Ovary (tissue), 9 donors: ENCODE data around the gene CAB39. TPM values are rescaled to one million over a fixed set of nuclear protein-coding genes. Genes with fewer than 3 reads are reported as not detected.
"Not testable (repeated sequence)": the region's sequence is repeated elsewhere in the genome, so short reads cannot be mapped to it uniquely, and the experiment has no call there.

Experiments used
- DNase-seq, 5 donors: peaks; one replicate each; pipeline ENCODE4 v3.0.0-alpha.2; 2019 to 2020
- H3K27ac ChIP-seq, 2 donors: fragments of 200-600 bp; one replicate each; pipeline versions ENCODE4 v1.5.1 to v1.8.0; 2019 to 2022
- H3K27me3 ChIP-seq: fragments of 200-600 bp; one replicate; pipeline ENCODE4 v1.8.0; 2022
- H3K36me3 ChIP-seq: fragments of 200-600 bp; sonication (generic); one replicate; pipeline ENCODE4 v1.5.1; 2019
- H3K4me1 ChIP-seq: one replicate; pipeline ENCODE4 v1.8.1; 2013; ENCODE audit warnings: mild to moderate bottlenecking, moderate library complexity; ENCODE audit not compliant: insufficient read depth
- H3K4me3 ChIP-seq: fragments of 200-600 bp; sonication (generic); one replicate; pipeline ENCODE4 v1.5.1; 2017
- H3K9me3 ChIP-seq, 2 donors: fragments of 200-600 bp in 1 of 2; sonication (generic) in 1 of 2; one replicate each; pipeline versions ENCODE4 v1.5.1 to v1.8.1; 2013 to 2019; ENCODE audit warnings: mild to moderate bottlenecking in 1 of 2, moderate library complexity in 1 of 2
- EP300 ChIP-seq: sonication (generic); formaldehyde crosslinking; IDR thresholded peaks from one replicate; pipeline ENCODE4 v1.6.1; 2017; ENCODE audit warnings: antibody characterized with exemption
- POLR2A ChIP-seq: fragments of 450-650 bp; IDR thresholded peaks from one replicate; pipeline ENCODE4 v1.6.1; 2017; ENCODE audit warnings: antibody characterized with exemption, mild to moderate bottlenecking, moderate library complexity
- WGBS, 3 donors: extraction: QIAGEN DNeasy Blood & Tissue Kit in 1 of 3; methylation state at CpG; one replicate each; pipeline versions ENCODE4 v1.1.5 to v1.1.7; 2013 to 2017; 5-methylcytosine and 5-hydroxymethylcytosine counted together
- intact Hi-C, 4 donors: fragments of 100-400 bp; cut with DNase I; formaldehyde crosslinking; loops; one replicate each; pipeline versions ENCODE4 v1.11.0 to v1.15.1; 2022 to 2023
- polyA plus RNA-seq, 2 donors: library from polyadenylated mRNA; stranded (reverse); fragments of 200-250 nt in 1 of 2; fragments of 350-450 nt in 1 of 2; fragmentation: Illumina TruSeq in 1 of 2; extraction: RNeasy Lipid Tissue Mini Kit (QIAGEN cat#74804) in 1 of 2; gene quantifications; one replicate each; pipeline ENCODE4 v1.2.3, GENCODE V29; 2013 to 2014
- total RNA-seq, 7 donors: library from RNA; depleted of rRNA in 2 of 7; stranded (reverse); fragments of >200 nt in 2 of 7; fragmentation: NEBNext Ultra II Directional in 3 of 7; extraction: Animal tissue kit (Norgen Biotek cat#: 25700) in 3 of 7; gene quantifications; one replicate each; pipeline versions ENCODE4 v1.1.0 to v1.2.4, GENCODE V29; 2016 to 2023
- TF ChIP-seq, protein P1 (sequence below), 3 donors: fragments of 450-650 bp in 2 of 3; fragments of 200-600 bp in 1 of 3; IDR thresholded peaks; one replicate each; pipeline versions ENCODE4 v1.5.1 to v1.8.0; 2016 to 2022; ENCODE audit warnings: antibody characterized with exemption in 3 of 3, mild to moderate bottlenecking in 1 of 3
- donor health status: DM: no; HTN: no; CAD: no; lungs with moderate emphysema.
- donor health status: DM: no; HTN: no; CAD: no.
- donor health status: Bipolar disorder and iron deficiency.
- donor health status: DM: yes; HTN: yes; CAD: no.
- donor health status: DM: no; HTN: no; CAD: no.
- donor health status: DM: yes; HTN: yes; CAD: no.

Gene CAB39
- total and polyA plus RNA-seq, 9 donors, result 24.8 to 64.4 (median 50.4) TPM

DNA sequence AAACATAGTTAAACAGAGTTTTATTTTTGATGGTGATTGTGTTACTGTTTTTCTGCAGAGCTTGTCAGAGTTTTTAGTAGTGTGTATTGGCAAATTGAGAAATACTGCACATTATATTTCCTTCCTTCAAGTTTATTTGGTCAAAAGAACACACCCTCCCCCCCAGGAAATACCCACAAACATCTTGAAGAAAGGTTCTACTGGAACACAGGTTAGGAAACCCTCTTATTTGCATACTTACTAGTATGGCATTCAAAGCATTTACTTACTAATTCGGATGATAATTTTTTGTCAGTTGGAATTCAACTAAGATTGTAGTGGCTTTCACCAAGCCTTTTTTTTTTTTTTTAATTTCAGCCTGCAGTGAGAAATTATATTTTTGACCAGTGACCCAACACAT is 9.1 kb downstream of the CAB39 start:
- H3K36me3 ChIP-seq, result no peaks in the 10 kb centered on the region
- intact Hi-C loops, result no loop called here
- H3K4me1 ChIP-seq, result peaks cover 4% of the 10 kb centered on the region
- H3K9me3 ChIP-seq, result no peaks in the 10 kb centered on the region
- no peaks in the 10 kb centered on the region for H3K27me3 ChIP-seq
- no peak for TF ChIP-seq POLR2A
- no peak overlapping the region for H3K27ac ChIP-seq
- no peak overlapping the region for H3K4me3 ChIP-seq
- WGBS, 3 donors, result 15 to 46% (median 30%) methylated on average over 1 of the region's 1 CpG
- no peak for DNase-seq

DNA sequence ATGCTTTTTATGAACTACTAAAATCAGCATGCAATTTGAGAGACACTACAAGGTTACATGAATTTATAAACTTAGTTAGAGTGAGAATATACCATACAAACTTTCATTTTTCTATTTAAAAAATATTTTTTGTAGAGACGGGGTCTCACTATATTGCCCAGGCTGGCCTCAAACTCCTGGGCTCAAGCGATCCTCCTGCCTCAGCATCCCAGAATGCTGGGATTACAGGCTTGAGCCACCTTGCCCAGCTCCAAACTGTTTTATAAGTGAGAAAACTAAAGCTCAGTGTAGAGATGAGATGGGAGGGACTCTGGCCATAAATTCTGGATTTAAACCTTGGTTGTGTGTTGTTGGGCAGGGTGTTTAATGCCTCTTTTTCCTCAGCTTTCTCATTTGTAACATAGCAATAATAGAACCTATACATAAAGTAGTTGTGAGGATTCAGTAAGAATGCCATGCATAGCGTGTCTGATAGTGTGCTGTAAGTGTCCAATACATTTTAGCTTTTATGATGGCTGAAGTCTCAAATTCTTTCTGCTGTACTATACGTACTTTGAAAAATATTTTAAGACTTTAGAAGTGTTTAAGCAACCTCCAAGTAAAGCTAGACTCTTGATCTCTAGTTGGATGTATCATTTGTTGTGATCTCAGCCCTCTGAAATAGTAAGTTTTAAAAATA is 9.7 kb downstream of the CAB39 start:
- Histone ChIP-seq H3K36me3 (no peaks in the 10 kb centered on the region), H3K27ac (no peak overlapping the region), H3K4me1 (peaks cover 3% of the 10 kb centered on the region), H3K9me3 (no peaks in the 10 kb centered on the region), H3K27me3 (no peaks in the 10 kb centered on the region), H3K4me3 (no peak overlapping the region)
- intact Hi-C loops, result no loop called here
- TF ChIP-seq EP300 (no peak), POLR2A (no peak)
- TF ChIP-seq, protein P1, sequence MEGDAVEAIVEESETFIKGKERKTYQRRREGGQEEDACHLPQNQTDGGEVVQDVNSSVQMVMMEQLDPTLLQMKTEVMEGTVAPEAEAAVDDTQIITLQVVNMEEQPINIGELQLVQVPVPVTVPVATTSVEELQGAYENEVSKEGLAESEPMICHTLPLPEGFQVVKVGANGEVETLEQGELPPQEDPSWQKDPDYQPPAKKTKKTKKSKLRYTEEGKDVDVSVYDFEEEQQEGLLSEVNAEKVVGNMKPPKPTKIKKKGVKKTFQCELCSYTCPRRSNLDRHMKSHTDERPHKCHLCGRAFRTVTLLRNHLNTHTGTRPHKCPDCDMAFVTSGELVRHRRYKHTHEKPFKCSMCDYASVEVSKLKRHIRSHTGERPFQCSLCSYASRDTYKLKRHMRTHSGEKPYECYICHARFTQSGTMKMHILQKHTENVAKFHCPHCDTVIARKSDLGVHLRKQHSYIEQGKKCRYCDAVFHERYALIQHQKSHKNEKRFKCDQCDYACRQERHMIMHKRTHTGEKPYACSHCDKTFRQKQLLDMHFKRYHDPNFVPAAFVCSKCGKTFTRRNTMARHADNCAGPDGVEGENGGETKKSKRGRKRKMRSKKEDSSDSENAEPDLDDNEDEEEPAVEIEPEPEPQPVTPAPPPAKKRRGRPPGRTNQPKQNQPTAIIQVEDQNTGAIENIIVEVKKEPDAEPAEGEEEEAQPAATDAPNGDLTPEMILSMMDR (IDR thresholded peaks at IDR 0.05), result no peak
- WGBS, 3 donors, result 88 to 90% (median 88%) methylated on average over 4 of the region's 4 CpGs
- DNase-seq, result no peak

DNA sequence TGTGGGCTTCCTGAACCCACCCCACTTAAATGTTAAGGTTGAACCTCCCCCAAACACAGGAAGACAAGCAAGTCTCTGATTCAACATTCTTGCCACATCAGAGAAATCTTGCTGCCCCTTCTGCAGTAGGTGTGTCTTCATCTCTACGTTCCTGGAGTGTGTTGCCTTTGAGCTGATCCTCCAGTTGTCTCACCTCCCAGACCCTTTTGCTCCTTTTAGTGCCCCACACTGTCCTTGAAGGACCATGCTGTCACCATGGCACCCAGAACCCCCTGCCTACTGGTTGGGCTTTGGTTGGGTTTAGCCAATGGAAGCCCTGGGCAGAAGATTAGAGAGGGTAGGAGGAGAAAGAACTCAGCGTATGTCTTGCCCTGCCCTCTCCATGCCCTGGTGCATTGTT is 10.7 kb downstream of the CAB39 start:
- no peak for DNase-seq
- intact Hi-C loops, result no loop called here
- Histone ChIP-seq H3K9me3 (no peaks in the 10 kb centered on the region), H3K27me3 (no peaks in the 10 kb centered on the region), H3K36me3 (no peaks in the 10 kb centered on the region), H3K27ac (no peak overlapping the region), H3K4me3 (no peak overlapping the region), H3K4me1 (no peaks in the 10 kb centered on the region)
- no peak for TF ChIP-seq POLR2A
- TF ChIP-seq, protein P1 (IDR thresholded peaks at IDR 0.05), result no peak
- no peak for TF ChIP-seq EP300
- WGBS, 3 donors, result 73 to 74% (median 73%) methylated on average over 2 of the region's 2 CpGs

DNA sequence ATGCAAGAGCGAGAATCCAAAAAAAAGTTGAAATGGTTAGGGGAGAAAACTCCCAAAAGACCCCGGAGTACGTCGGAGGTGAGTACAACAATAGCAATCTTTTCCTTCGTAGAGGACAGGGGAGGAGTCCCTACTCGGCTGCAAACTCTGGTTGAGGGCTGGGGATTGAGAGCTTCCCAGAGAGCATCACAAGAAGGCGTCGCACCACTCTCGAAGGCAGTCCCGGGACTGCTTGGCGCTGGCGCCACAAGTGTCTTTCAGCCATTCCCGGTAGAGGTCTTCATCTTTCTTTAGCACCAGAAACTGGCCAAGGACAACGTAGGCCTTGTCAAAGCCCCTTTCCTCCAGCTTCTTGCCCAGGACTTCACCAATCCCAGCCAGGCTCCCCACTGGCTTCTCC is 12.3 kb downstream of the CAB39 start:
- WGBS, 3 donors, result 93 to 97% (median 94%) methylated on average over 14 of the region's 14 CpGs
- intact Hi-C loops, H3K27me3 ChIP-seq: not testable (repeated sequence)

DNA sequence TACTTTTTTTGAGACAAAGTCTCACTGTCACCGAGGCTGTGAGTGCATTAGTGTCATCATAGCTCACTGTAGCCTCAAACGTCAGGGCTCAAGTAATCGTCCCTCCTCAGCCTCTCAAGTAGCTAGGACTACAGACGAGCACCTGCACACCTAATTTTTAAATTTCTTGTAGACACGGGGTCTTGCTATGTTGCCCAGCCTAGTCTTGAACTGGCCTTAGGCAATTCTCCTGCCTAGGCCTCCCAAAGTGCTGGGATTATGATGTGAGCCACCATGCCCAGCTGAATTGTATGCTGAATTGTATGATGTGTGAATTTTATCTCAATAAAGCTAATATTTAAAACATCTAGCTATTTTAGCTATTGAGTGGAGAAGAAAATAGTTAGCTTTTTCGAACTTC is 18.9 kb downstream of the CAB39 start:
- no peaks in the 10 kb centered on the region for H3K27me3 ChIP-seq
- intact Hi-C loops, result no loop called here
- H3K4me3 ChIP-seq, result no peak overlapping the region
- TF ChIP-seq EP300, result no peak
- no peak for TF ChIP-seq POLR2A
- TF ChIP-seq, protein P1 (IDR thresholded peaks at IDR 0.05), result no peak
- no peaks in the 10 kb centered on the region for H3K9me3 ChIP-seq
- H3K4me1 ChIP-seq, result peaks cover 4% of the 10 kb centered on the region
- DNase-seq, result no peak
- no peaks in the 10 kb centered on the region for H3K36me3 ChIP-seq
- WGBS, 3 donors, result 94 to 95% (median 94%) methylated on average over 6 of the region's 6 CpGs
- H3K27ac ChIP-seq, result no peak overlapping the region

More for the DNA sequence above, 12.3 kb downstream of the CAB39 start:
- H3K4me3 ChIP-seq, H3K9me3 ChIP-seq, H3K36me3 ChIP-seq, H3K4me1 ChIP-seq, DNase-seq, H3K27ac ChIP-seq: not testable (repeated sequence)
